Brain microvascular endothelial cell (primary cell): ENCODE data around the gene PYY.
"Not testable (repeated sequence)": the region's sequence is repeated elsewhere in the genome, so short reads cannot be mapped to it uniquely, and the experiment has no call there.

Experiments used
- DNase-seq: peaks from one replicate; pipeline ENCODE4 v3.0.0-alpha.2; 2020
- H3K27ac ChIP-seq: fragments of 250-450 bp; sonication (Bioruptor Pico); 2 replicates; pipeline ENCODE4 v1.5.1; 2020; ENCODE audit warnings: mild to moderate bottlenecking, moderate library complexity
- H3K27me3 ChIP-seq: fragments of 250-450 bp; sonication (Bioruptor Pico); replicated peaks from 2 replicates; pipeline ENCODE4 v1.5.1; 2020; ENCODE audit warnings: mild to moderate bottlenecking
- H3K36me3 ChIP-seq: fragments of 250-450 bp; sonication (Bioruptor Pico); replicated peaks from 2 replicates; pipeline ENCODE4 v1.5.1; 2020; ENCODE audit warnings: mild to moderate bottlenecking
- H3K4me3 ChIP-seq: 2 replicates; pipeline ENCODE4 v1.5.1; 2011; ENCODE audit warnings: low read depth, mild to moderate bottlenecking, control low read depth, low read length, moderate library complexity
- CTCF ChIP-seq: IDR thresholded peaks from 2 replicates; pipeline ENCODE4 v1.5.1; 2011; ENCODE audit warnings: low read depth, mild to moderate bottlenecking, moderate library complexity, low read length, control low read depth, inconsistent platforms; ENCODE audit errors: missing control alignments
- in situ Hi-C: cut with HindIII; loops from 2 replicates; pipeline ENCODE4 v1.10.0; 2017; ENCODE audit warnings: low sequenced_read_pairs, low pct_ligation_motif_present

PYY gene

GRCh38 chr17:43946781-43947180, 7.0 kb downstream of the PYY start:
- in situ Hi-C loops = no loop called here
- Histone ChIP-seq H3K4me3 (no peak overlapping the region), H3K27ac (no peak overlapping the region), H3K27me3 (peaks cover 11% of the 10 kb centered on the region), H3K36me3 (no peaks in the 10 kb centered on the region)
- no peak for DNase-seq
- no peak for TF ChIP-seq CTCF

- in situ Hi-C loops = no loop called here
- Histone ChIP-seq H3K27ac (no peak overlapping the region), H3K4me3 (no peak overlapping the region), H3K36me3 (no peaks in the 10 kb centered on the region), H3K27me3 (no peaks in the 10 kb centered on the region)
- no peak for TF ChIP-seq CTCF
- no peak for DNase-seq
Observed at GRCh38 chr17:43945074-43945829, 8.5 kb downstream of the PYY start.

- no peaks in the 10 kb centered on the region for H3K27me3 ChIP-seq
- H3K4me3 ChIP-seq = no peak within 1 kb of the TSS
- H3K36me3 ChIP-seq = no peaks in the 10 kb centered on the region
- no peak for DNase-seq
- no peak for TF ChIP-seq CTCF
- in situ Hi-C loops = no loop called here
- no peak within 1 kb of the TSS for H3K27ac ChIP-seq
Observed at GRCh38 chr17:43942051-43942685, 11.6 kb downstream of the PYY start, which contains the start of gene PPY. TSS of gene PPY (minus strand) at chr17:43942476. CDS start at chr17:43941654, 822 bp downstream.

GRCh38 chr17:43940630-43941029, 13.1 kb downstream of the PYY start:
- H3K36me3 ChIP-seq = no peaks in the 10 kb centered on the region
- no peak overlapping the region for H3K4me3 ChIP-seq
- in situ Hi-C loops = no loop called here
- H3K27me3 ChIP-seq = no peaks in the 10 kb centered on the region
- peak; percentile 88 for TF ChIP-seq CTCF
- H3K27ac ChIP-seq = no peak overlapping the region
- DNase-seq = peak; percentile 44

- Histone ChIP-seq H3K27me3 (no peaks in the 10 kb centered on the region), H3K4me3 (no peak overlapping the region), H3K27ac (no peak overlapping the region), H3K36me3 (no peaks in the 10 kb centered on the region)
- no peak for TF ChIP-seq CTCF
- DNase-seq = no peak
- in situ Hi-C loops = no loop called here
Observed at GRCh38 chr17:43939886-43940285, 13.9 kb downstream of the PYY start.

- H3K36me3 ChIP-seq, H3K4me3 ChIP-seq, in situ Hi-C loops, H3K27me3 ChIP-seq, H3K27ac ChIP-seq, DNase-seq: not testable (repeated sequence)
Observed at GRCh38 chr17:43939452-43939851, 14.3 kb downstream of the PYY start.
